GM20431 (cell line): ENCODE results near the gene AS3MT.
"Not testable (repeated sequence)": the region's sequence is repeated elsewhere in the genome, so short reads cannot be mapped to it uniquely, and the experiment has no call there.

ENCODE experiments used
- in situ Hi-C: fragments of 300-500 bp; cut with MseI, MboI; formaldehyde crosslinking; loops from one replicate; pipeline ENCODE4 v1.15.0; 2020; ENCODE audit warnings: low sequenced_read_pairs; ENCODE audit not compliant: unreplicated experiment

The AS3MT gene

GRCh38 chr10:102869258-102870198 lies at the start of gene AS3MT:
Gene AS3MT, plus strand, starts transcription at chr10:102869470. Its CDS starts 123 bp downstream, at chr10:102869593.
- in situ Hi-C loops: no loop called here

- in situ Hi-C loops: not testable (repeated sequence)
Measured at GRCh38 chr10:102820008-102820407, 49.3 kb upstream of the AS3MT start.

GRCh38 chr10:102822222-102822621 lies 47.0 kb upstream of the AS3MT start:
- in situ Hi-C loops: no loop called here

- in situ Hi-C loops: loop anchor here (25.0 kb wide), 1 partner anchor 663 kb away; the partner anchor contains the start of genes CALHM3 and NEURL1
Measured at GRCh38 chr10:102824664-102825063, 44.6 kb upstream of the AS3MT start.

- in situ Hi-C loops: loop anchor here (25.0 kb wide), 1 partner anchor 661 kb away; the partner anchor contains the start of genes CALHM3 and NEURL1
Measured at GRCh38 chr10:102826148-102826796, 43.0 kb upstream of the AS3MT start.

- in situ Hi-C loops: loop anchor here (25.0 kb wide), 1 partner anchor 660 kb away; the partner anchor contains the start of genes CALHM3 and NEURL1
Measured at GRCh38 chr10:102827597-102827975, 41.7 kb upstream of the AS3MT start.

GRCh38 chr10:102831322-102832071 lies 37.8 kb upstream of the AS3MT start:
- in situ Hi-C loops: loop anchor here (10.0 to 25.0 kb wide), 2 partner anchors 63 to 656 kb away; partner anchors contain the start of genes CALHM3 and NEURL1

GRCh38 chr10:102832248-102832647 lies 37.0 kb upstream of the AS3MT start:
- in situ Hi-C loops: loop anchor here (10.0 to 25.0 kb wide), 2 partner anchors 63 to 655 kb away; partner anchors contain the start of genes CALHM3 and NEURL1

- in situ Hi-C loops: loop anchor here (10.0 to 25.0 kb wide), 2 partner anchors 62 to 654 kb away; partner anchors contain the start of genes CALHM3 and NEURL1
Measured at GRCh38 chr10:102832987-102833386, 36.3 kb upstream of the AS3MT start.

- in situ Hi-C loops: loop anchor here (10.0 to 25.0 kb wide), 2 partner anchors 61 to 653 kb away; partner anchors contain the start of genes CALHM3 and NEURL1
Measured at GRCh38 chr10:102834143-102834542, 35.1 kb upstream of the AS3MT start.

GRCh38 chr10:102835007-102835482 lies 34.2 kb upstream of the AS3MT start:
- in situ Hi-C loops: loop anchor here (10.0 to 25.0 kb wide), 2 partner anchors 60 to 652 kb away; partner anchors contain the start of genes CALHM3 and NEURL1

GRCh38 chr10:102837230-102837721 lies 32.0 kb upstream of the AS3MT start, which contains the start of gene CYP17A1:
Gene CYP17A1, minus strand, starts transcription at chr10:102837413. Its CDS starts 52 bp downstream, at chr10:102837361.
- in situ Hi-C loops: loop anchor here (10.0 to 25.0 kb wide), 2 partner anchors 58 to 650 kb away; partner anchors contain the start of genes CALHM3 and NEURL1

GRCh38 chr10:102838276-102838927 lies 30.9 kb upstream of the AS3MT start:
- in situ Hi-C loops: loop anchor here (10.0 to 25.0 kb wide), 2 partner anchors 56 to 649 kb away; partner anchors contain the start of genes CALHM3 and NEURL1

GRCh38 chr10:102841827-102842345 lies 27.4 kb upstream of the AS3MT start:
- in situ Hi-C loops: loop anchor here (25.0 kb wide), 1 partner anchor 645 kb away; the partner anchor contains the start of genes CALHM3 and NEURL1

- in situ Hi-C loops: loop anchor here (25.0 kb wide), 1 partner anchor 644 kb away; the partner anchor contains the start of genes CALHM3 and NEURL1
Measured at GRCh38 chr10:102843139-102843538, 26.1 kb upstream of the AS3MT start.

- in situ Hi-C loops: loop anchor here (25.0 kb wide), 1 partner anchor 643 kb away; the partner anchor contains the start of genes CALHM3 and NEURL1
Measured at GRCh38 chr10:102844190-102844776, 25.0 kb upstream of the AS3MT start.

GRCh38 chr10:102845352-102845902 lies 23.8 kb upstream of the AS3MT start:
- in situ Hi-C loops: loop anchor here (25.0 kb wide), 1 partner anchor 642 kb away; the partner anchor contains the start of genes CALHM3 and NEURL1
